Measurements from ENCODE around the gene ZFYVE28.

GRCh38 chr4:2320152-2320551 is 98.3 kb downstream of the ZFYVE28 start:
- TF ChIP-seq CTCF (IDR thresholded peaks at IDR 0.05), result no peak
- TF ChIP-seq POLR2A (IDR thresholded peaks at IDR 0.05), result no peak
